GM19035 (cell line): ENCODE measurements around the gene ITPK1.

Source experiments
- ATAC-seq: cut with Tn5 transposase; IDR thresholded peaks from one replicate; pipeline ENCODE4 v1.9.1; 2021; ENCODE audit not compliant: unreplicated experiment

ITPK1 gene

DNA sequence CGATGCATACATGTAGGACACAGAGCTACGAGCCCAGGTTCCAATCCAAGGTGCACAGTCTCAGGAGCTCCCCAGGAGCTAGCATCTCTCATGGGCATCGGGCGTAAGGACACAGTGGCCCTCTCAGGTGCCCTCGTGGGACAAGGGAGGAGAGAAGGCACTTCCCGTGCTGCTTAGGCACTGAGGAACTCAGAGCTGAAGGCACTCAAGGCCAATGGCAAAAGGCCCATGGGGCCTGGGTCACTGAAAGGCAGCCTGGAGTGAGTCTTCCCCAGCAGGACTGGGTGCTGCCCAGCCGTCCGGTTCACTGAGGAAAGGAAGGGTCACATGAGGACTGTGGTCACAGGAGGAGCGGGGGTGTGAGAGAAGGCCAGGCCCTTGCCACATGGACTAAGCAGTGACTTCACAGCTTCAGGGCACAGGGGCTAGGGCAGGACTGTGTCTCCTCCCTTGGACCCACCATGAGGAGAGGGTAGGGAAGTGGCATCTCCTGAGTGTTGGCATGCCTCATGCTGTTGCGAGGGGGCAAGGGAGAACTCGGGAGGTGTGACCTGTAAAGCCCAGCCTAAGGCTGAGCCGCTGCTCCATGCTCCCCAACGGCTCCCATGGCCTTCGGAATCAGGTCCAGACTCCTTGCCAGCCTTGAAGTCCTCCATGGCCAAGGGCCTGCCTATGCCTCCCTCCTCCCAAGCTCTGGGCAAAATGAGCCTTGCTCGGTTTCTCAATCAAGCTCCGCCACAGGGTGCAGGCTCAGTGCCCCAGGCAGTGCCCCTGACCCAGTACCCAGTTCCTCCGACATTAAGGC, 141.0 kb downstream of the ITPK1 start:
- ATAC-seq = no peak

DNA sequence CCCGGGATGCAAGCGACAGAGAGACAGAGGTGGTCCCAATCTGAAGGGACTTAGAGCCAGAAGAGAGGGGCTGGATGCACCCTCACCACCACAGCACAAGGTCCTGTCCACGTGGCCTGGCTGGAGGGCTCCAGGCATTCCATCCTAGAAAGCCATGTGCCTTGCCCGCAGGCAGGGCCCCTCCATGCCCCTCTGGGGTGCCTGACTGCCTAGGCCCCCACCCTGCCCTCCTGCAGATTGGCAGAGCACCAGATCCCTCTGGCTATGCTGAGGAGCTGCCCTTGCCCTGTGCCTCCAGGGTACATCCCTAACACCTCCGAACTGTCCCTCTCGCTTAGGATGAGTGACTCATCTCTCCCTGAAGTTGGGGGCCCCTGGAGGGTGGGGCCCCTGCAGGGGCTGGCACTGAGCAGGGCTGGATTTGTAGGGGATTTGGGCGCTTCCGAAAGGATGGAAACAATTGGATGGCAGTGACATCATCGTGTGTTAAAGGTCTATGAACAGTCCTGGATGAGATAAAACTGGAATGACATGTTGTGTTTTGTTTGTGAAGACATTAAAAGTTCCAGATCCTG, 141.8 kb downstream of the ITPK1 start:
- no peak for ATAC-seq

DNA sequence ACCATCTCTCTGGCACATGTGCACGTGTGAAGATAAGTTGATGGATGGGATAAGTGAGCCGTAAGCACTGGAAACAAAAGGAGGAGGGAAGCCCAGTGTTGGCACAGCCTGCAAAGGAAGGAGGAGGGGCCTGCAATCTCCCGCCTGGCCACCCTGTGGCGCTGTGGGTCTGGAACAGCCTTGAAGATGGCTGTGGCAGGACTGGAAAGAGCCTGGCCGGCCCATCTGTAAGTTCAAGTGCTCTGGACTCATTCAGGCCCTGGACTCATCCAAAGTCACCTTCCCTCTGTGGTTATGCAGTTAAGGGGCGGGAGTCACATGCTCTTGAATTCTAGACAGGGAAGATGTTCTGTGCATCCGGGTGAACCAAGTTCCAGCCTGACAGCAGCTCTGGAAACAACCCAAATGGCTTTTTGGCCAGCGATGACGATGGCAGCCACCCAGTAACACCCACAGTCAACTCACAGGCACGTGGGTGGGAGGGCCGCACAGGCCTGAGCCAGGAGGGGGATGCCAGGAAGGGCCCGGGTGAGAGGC, 142.4 kb downstream of the ITPK1 start:
- no peak for ATAC-seq

DNA sequence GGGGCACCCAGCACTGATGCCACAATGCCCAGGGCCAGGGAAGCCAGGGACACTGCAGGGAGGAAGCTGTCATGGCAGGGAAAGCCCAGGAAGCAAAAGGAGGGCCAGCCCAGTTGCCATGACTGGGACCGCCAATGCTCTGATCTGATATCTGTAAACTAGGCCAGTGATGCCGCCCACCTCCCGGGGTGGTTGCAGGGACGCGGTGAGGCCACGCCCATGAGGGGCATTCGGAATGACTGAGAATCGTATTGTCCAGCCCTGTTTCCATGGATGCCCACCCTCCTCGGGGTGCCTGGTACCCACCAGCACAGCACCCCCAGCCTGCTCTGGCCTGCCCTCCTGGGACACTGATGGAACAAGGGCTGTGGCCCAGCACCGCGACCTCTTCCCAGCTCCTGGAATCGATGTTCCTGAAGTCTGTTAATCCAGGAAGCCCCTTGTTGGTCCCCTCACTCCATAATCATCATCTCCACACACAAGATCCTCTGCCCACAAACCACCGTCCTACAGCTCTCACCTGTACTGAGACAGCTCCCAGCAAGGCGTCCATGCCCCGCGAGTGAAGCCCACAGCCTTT, 144.0 kb downstream of the ITPK1 start:
- no peak for ATAC-seq

DNA sequence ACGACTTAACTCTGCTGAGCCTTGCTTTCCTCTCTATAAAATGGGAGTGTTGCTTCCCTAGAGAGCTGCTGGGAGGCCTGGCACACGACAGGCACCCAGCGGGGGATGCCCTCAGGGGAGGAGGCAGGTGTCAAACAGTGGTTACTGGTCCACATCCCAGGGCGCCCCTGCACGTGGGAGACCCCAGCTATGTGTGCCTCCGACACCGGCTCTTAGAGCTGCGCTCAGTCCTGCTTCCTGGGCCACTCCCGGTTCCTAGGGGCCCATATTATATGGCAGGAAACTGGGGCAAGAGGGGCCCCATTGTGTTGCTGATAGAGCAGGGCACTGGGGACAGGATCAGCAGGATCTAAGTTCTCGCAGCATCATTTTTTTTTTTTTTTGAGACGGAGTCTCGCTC, 145.5 kb downstream of the ITPK1 start:
- no peak for ATAC-seq

DNA sequence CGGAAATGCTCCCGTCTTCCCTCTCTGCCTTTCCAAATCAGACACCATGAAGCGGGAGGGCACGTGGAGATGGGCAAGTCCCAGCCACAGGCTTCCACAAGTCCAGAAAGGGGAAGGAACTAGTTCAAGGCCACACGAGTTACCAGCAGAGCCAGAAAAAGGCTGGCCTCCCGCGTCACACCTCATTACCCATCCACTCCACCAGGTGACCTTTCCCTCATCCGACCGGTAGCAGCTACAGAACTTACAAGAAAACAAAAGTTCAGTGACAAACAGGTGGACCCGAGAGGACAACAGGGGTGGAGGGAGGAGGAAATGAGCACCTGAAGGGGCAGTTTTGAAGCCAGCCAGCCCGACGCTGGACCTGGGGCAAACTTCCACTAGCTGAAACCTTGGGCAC, 145.9 kb downstream of the ITPK1 start:
- no peak for ATAC-seq

DNA sequence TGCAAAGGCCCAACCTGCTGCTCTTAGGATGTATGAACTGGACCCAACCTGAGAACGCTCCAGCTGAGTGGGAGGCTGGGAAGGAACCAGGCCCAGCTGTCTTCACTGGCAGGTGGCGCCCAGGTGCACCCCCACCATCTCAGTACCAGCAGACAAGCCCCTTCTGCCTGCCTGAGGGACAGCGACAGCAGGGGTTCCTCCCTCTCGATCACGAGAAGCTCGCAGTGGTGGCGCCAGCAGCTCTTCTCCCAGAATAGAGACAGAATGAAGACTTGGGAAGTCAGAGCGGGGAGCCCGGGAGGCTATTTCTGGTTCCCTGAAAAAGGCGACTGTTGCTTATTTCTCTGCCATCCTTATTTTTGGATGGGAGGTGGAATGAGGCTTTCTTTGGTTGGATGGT, 146.3 kb downstream of the ITPK1 start:
- no peak for ATAC-seq

DNA sequence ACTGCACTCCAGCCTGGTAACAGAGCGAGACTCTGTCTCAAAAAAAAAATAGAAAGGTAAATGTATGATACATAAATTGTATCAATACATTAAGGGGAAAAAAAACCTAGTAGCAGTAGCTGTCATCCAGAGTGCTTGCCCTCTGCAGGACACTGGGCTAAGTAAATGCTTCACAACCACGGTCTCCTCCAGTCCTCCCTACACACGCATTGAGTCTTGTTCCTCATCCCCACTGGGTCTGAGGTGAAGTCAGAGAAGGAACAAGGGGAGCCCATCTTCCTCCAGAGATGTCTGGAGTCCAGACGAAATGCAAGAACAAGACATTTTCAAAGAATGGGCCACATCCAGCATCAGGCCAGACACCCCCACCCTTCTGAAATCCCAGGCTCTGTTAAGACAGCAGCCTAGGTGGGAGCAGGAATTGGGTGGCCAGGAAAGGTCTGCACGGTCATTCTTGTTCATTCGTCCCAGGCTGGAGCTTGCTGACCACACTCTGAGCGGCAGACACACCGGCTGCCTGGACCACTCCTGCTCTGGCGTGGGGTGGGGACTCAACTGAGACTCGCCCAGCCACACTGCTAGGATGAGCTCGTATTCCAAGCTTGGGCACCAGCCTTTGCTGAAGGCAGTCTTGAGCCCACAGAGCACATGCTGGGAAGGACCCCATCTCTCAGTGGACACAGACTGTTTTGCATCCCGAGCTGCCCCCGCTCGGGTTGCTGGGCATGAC, 147.3 kb downstream of the ITPK1 start:
- no peak for ATAC-seq

DNA sequence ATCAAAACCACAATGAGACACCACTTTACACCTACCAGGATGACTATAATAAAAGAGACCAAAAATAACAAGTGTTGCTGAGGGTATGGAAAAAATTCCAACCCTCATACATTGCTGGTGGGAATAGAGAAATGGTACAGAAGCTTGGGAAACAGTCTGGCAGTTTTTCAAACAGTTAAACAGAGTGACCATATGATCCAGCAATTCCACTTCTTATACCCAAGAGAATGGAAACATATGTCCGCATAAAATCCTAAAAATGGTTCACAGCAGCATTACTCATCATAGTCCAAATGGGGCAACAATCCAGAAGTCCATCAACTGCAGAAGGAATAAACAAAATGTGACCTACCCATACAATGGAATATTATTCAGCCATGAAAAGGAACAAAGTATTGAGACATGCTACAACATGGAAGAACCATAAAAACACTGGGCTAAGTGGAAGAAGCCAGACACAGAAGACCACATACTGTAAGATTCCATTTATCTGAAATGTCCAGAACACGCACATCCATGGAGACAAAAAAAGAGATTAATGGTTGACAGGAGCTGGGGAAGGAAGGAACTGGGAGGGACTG, 148.3 kb downstream of the ITPK1 start:
- no peak for ATAC-seq

DNA sequence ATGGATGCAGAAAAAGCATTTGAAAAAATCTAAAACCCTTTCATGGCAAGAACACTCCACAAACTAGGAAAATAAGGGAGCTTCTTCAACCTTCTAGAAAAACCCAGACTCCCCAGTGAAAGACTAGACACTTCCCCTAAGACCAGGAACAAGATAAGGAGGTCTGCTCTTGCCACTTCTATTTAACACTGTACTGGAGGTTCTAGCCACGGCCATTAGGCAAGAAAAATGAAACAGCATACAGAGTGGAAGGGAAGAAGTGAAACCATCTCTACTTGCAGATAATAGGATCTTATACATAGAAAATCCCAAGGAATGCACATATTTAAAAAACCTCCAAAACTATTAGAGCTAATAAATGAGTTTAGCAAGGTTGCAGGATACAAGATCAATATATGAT, 150.4 kb downstream of the ITPK1 start:
- ATAC-seq = no peak

DNA sequence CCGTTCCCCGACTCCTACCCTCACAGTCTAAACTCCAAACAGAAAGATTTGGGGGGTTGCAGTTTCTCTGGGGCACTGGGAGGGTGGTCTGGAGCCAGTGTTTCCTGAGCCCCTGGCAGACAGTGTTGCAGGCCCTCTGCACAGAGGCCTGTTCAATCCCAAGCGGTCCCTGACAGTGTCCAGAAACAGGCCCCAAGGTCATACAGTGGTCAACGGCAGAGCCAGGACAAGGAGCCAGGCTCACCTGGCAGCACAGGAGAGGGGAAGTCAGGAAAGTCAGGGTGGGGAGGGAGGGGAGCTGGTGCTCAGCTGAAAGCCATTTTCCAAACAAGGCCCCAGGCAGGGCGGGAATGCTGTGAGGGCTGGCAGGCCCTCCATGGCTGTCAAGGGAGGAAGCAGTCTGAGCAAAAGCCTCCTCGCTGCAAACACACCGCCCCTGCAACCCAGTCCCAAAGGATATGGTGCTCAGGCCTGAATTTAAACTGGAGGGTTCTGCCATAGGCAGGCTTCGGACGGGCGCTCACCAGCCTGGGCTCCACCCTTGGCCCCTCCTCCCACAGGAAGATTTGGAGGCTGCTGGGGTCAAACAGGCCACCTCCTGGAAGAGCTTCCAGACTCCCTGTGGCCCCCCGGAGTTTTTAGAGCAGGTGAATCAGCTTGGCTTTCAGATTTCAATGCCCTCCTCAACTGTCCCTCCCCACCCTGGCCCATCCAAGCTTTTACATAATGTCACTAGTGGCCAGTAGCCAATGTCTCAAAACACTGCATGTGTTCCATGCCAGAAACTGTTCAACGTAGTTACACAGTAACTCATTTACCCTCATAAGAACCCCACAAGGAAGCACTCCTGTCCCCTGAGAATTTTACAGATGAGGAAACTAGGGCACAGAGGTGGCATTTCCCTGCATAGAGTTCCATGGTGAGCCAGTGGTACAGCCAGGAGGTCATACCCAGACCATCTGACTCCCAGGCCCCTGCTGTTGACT, 151.3 kb downstream of the ITPK1 start:
- no peak for ATAC-seq

DNA sequence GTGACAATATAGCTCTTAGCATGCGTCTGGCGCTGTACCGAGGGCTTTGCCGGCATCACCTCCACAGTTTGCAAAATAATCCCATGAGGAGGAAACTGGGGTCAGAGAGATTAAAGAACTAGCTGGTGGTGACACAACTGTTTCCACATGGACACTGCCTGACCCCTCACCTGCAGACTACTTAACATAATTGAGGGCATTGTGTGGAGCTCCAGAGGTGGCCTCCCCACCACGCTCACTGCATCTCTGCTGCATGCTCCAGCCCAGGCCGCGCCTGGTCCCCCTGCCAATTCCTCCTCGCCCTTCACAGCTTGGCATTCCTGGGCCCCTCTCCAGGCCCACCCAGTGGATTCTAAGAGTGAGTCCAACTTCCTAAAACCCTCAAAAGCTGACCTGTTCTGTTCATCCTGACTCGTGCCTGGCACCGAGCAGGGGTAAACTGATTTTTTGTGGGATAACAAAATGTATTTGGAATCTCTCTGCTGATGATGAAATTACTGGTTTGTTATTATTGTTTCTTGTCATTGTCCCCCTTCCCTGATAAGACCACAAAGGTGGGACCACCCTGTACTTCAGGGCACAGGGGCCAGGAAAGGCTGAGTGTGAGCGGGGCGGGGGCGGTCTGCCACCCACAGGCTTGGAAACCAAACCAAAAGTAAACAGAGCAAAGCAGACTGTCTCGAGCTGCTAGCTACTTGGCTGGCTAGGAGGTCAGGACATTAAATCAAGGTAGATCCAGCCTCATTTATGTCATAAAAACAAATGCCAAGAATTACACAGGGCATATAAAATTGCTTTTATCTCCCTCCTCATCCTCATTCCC, 152.2 kb downstream of the ITPK1 start:
- no peak for ATAC-seq

DNA sequence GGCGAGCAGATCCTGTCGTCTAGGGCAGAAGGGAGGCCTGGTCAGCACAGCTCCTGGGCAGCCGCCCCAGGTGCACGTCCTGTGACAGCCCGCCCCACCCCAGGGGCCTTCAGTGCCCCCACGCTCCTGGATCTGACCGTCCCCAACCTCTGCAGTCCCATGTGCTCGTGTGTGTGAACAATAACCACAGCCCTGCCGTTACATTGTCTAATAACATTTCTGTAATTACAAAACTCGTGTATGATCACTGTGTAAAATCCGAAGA, 153.0 kb downstream of the ITPK1 start:
- no peak for ATAC-seq

DNA sequence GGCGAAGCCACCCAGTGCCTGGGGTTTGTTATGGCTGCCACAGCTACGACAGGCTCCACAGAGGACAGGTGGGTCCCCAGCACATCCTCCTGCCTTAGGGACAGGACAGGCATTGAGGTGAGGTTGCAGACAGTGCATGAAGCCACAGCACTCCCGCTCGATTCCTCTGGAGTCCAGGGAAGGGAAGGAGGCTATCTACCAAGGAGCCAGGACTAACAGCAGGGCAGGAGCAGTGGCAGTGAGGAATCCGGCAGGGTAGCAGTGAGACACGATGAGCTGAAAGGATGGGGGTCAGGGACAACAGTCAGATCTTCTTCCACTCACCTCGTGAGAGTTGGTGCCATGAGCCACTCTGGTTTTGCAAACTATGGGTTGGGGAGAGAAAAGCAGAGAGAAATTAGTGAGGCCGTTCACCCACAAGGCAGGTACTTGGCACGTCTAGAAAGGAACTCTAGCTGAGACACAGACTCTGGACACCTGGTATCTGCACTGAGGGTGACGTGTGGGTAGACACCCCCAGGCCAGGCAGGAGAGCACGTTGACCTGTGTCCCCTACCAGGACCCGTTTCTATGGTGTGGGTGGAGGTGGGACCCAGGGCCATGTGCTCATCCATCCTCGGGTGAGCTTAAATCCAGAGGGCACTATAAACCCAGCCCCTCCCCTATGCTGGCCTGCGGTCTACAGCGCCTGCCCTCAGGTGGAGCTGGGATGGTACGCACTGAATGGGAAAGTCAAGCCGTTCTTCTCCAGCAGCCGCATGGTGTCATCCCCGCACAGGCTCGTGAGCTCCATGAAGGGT, 153.5 kb downstream of the ITPK1 start:
- ATAC-seq = no peak

DNA sequence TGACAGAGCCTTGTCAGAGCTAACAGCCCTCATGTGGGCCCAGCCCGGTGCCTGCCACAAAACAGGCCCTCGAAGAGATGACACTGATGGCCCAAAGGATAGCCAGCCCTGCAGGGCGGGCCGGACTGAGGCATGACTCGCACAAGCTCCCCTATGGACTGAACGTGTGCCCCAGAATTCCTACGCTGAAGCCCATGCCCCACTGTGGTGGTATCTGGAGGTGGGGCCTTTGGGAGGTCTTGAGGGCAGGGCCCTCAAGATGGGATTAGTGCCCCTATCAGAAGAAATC, 154.2 kb downstream of the ITPK1 start:
- no peak for ATAC-seq

DNA sequence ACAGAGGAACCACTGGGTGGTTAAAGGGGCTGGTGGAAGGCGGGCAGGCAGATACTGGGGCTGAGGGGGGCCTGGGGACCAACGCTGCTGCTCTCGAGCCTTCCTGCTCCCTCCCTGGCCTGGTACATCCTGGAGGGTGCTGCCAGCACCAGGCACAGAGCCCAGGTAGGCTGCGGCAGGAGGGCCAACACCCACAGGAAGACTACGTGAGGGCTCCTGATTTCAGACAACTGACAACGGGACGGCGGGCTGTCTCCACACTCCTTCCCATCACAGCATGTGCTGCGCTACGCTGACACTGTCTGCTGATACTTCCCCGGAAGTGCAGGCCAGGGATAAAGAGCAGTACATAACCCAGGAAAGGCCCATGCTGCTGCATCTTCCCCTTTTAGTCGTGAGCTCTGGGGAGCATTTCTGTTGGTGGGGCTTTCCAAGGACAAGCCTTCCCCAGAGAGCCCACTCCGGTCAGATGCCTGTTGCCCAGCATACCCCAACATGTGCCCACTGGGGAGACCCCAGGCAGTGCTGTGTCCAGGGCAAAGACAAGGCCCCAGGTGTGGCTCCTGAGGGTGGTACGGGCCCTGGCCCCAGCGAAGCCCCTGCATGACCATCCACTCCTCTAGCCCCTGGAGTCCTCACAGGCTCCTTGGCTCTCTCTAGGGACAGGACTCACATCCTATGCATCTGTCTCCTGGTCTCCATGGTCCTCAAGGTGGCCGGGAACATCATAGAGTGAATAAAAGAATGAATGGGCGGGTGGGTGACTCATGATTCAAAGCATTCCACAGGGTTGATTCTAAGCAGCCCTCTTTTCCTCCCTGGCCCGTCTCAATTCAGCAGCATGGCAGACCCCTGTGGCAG, 154.8 kb downstream of the ITPK1 start:
- ATAC-seq = no peak

DNA sequence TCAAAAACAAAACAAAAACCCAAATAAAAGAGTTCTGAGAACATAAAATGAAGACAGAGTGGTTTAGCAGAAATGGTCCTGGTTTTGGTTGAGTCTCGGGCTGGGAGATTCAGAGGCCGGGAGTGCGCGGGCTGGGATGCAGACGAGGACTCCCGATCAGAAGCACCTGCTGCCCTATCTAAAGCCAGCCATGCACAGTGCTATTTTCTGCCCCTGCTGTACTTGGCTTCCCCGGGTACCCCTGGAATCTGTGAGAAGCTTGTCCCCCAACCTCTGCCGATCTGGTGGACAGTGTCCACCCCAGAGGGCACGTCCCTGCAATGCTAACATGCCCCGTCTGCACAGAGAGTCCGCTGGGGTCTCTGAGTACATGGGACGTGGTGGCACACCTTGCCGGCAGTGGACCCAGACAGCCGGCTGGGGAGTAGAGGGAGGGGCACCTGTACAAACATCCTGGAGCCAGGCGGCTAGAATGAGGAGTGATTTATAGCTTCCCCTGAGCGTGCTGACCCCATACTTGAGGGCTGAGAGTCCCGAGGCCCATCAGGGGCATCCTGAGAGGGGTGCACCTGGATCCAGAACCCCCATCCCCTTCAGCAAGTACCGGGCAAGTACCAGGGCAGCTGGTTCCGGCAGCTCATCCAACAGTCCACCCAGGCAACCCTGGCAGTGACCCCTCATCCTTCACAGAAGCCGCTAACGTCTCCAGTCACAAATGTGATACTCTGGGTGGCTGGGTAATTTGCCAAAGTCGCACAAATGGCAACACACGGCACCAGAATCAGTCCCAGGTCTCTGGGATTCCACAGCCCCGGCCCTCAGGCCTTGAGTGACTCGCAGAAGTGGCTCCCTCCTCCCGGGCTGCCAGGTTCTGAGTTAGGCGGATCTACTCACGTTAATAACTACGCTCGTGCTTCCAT, 155.7 kb downstream of the ITPK1 start:
- ATAC-seq = no peak
